H9 (cell line): ENCODE data around the gene EBF4. TPM values are rescaled to one million over a fixed set of nuclear protein-coding genes. Genes with fewer than 3 reads are reported as not detected.

Experiments
- DNase-seq: peaks from one replicate; pipeline ENCODE4 v3.0.0-alpha.2; 2017
- H2AFZ ChIP-seq: one replicate; pipeline ENCODE4 v1.6.1; 2013; ENCODE audit warnings: mild to moderate bottlenecking, low read length, control low read depth, moderate library complexity
- H2AK5ac ChIP-seq: 2 replicates; pipeline ENCODE4 v1.6.1; 2013; ENCODE audit warnings: low read length, control low read depth, mixed read lengths; ENCODE audit not compliant: insufficient read length
- H2BK120ac ChIP-seq: one replicate; pipeline ENCODE4 v1.6.1; 2013; ENCODE audit warnings: low read depth, mild to moderate bottlenecking, low read length, control low read depth, inconsistent platforms; ENCODE audit not compliant: poor library complexity, severe bottlenecking
- H2BK12ac ChIP-seq: 2 replicates; pipeline ENCODE4 v1.6.1; 2013; ENCODE audit warnings: low read length, control low read depth, mixed read lengths, low read depth; ENCODE audit not compliant: insufficient read length
- H2BK15ac ChIP-seq: 2 replicates; pipeline ENCODE4 v1.6.1; 2013; ENCODE audit warnings: low read depth, low read length, control low read depth
- H2BK20ac ChIP-seq: one replicate; pipeline ENCODE4 v1.6.1; 2013; ENCODE audit warnings: low read depth, mild to moderate bottlenecking, low read length, control low read depth, inconsistent platforms; ENCODE audit not compliant: poor library complexity, severe bottlenecking
- H2BK5ac ChIP-seq: 2 replicates; pipeline ENCODE4 v1.6.1; 2013; ENCODE audit warnings: low read length, control low read depth, mixed read lengths; ENCODE audit not compliant: insufficient read length
- H3K14ac ChIP-seq: 2 replicates; pipeline ENCODE4 v1.6.1; 2013; ENCODE audit warnings: low read length, control low read depth; ENCODE audit not compliant: insufficient read depth
- H3K18ac ChIP-seq: 2 replicates; pipeline ENCODE4 v1.6.1; 2013; ENCODE audit warnings: low read depth, mild to moderate bottlenecking, mixed read lengths, low read length, control low read depth; ENCODE audit not compliant: insufficient read length
- H3K23ac ChIP-seq: 2 replicates; pipeline ENCODE4 v1.6.1; 2013; ENCODE audit warnings: low read length, control low read depth, mixed read lengths, low read depth; ENCODE audit not compliant: insufficient read length
- H3K23me2 ChIP-seq: 2 replicates; pipeline ENCODE4 v1.6.1; 2013; ENCODE audit warnings: low read depth, mild to moderate bottlenecking, mixed read lengths, low read length, control low read depth; ENCODE audit not compliant: insufficient read length, poor library complexity, severe bottlenecking
- H3K27ac ChIP-seq: 2 replicates; pipeline ENCODE4 v1.5.1; 2013; ENCODE audit warnings: low read length, control low read depth, mixed read lengths, low read depth; ENCODE audit not compliant: insufficient read length
- H3K27me3 ChIP-seq: 2 replicates; pipeline ENCODE4 v1.6.1; 2013; ENCODE audit warnings: low read length, control low read depth, inconsistent platforms; ENCODE audit not compliant: insufficient read depth
- H3K4ac ChIP-seq: 2 replicates; pipeline ENCODE4 v1.6.1; 2013; ENCODE audit warnings: low read depth, mild to moderate bottlenecking, control low read depth, inconsistent platforms, low read length, moderate library complexity
- H3K4me1 ChIP-seq: 2 replicates; pipeline ENCODE4 v1.6.1; 2013; ENCODE audit warnings: low read length, control low read depth, inconsistent platforms; ENCODE audit not compliant: insufficient read depth
- H3K4me2 ChIP-seq: 2 replicates; pipeline ENCODE4 v1.6.1; 2013; ENCODE audit warnings: low read length, control low read depth, mixed read lengths; ENCODE audit not compliant: insufficient read length, insufficient read depth
- H3K56ac ChIP-seq: 2 replicates; pipeline ENCODE4 v1.6.1; 2013; ENCODE audit warnings: low read depth, mild to moderate bottlenecking, mixed read lengths, low read length, control low read depth; ENCODE audit not compliant: insufficient read length
- H3K79me1 ChIP-seq: 2 replicates; pipeline ENCODE4 v1.6.1; 2013; ENCODE audit warnings: low read depth, mild to moderate bottlenecking, moderate library complexity, low read length, control low read depth, inconsistent platforms; ENCODE audit not compliant: insufficient read depth, poor library complexity, severe bottlenecking
- H3K79me2 ChIP-seq: 2 replicates; pipeline ENCODE4 v1.6.1; 2013; ENCODE audit warnings: low read length, control low read depth, inconsistent platforms; ENCODE audit not compliant: insufficient read depth
- H3K9ac ChIP-seq: 2 replicates; pipeline ENCODE4 v1.6.1; 2013; ENCODE audit warnings: low read length, control low read depth, mixed read lengths; ENCODE audit not compliant: insufficient read length; ENCODE audit errors: extremely low read depth
- H3K9me3 ChIP-seq: one replicate; pipeline ENCODE4 v1.6.1; 2013; ENCODE audit warnings: low read depth, low read length, inconsistent platforms; ENCODE audit not compliant: control insufficient read depth
- H3T11ph ChIP-seq: one replicate; pipeline ENCODE4 v1.6.1; 2013; ENCODE audit warnings: mild to moderate bottlenecking, low read length, control low read depth, inconsistent platforms
- H4K20me1 ChIP-seq: one replicate; pipeline ENCODE4 v1.6.1; 2013; ENCODE audit not compliant: control insufficient read depth, insufficient read length, insufficient read depth
- H4K5ac ChIP-seq: 2 replicates; pipeline ENCODE4 v1.6.1; 2013; ENCODE audit warnings: low read depth, mild to moderate bottlenecking, mixed read lengths, low read length, control low read depth; ENCODE audit not compliant: insufficient read length
- H4K8ac ChIP-seq: replicated peaks from 2 replicates; pipeline ENCODE4 v1.6.1; 2013; ENCODE audit warnings: low read length, control low read depth, mixed read lengths, low read depth; ENCODE audit not compliant: insufficient read length
- H4K91ac ChIP-seq: 2 replicates; pipeline ENCODE4 v1.6.1; 2013; ENCODE audit warnings: low read depth, mild to moderate bottlenecking, moderate library complexity, mixed read lengths, low read length, control low read depth; ENCODE audit not compliant: insufficient read length
- H3K27ac Mint-ChIP-seq, 3 experiments: 2 replicates in 2 of 3; 3 replicates in 1 of 3; pipeline ENCODE4 v1.8.0; 2020 to 2021; ENCODE audit warnings: mixed read lengths in 3 of 3, mild to moderate bottlenecking in 1 of 3, moderate library complexity in 1 of 3
- H3K27me3 Mint-ChIP-seq: 2 replicates; pipeline ENCODE4 v1.8.0; 2021; ENCODE audit warnings: low read depth, mild to moderate bottlenecking, moderate library complexity, mixed read lengths
- H3K36me3 Mint-ChIP-seq, 3 experiments: 2 replicates in 2 of 3; 3 replicates in 1 of 3; pipeline ENCODE4 v1.8.0; 2020 to 2021; ENCODE audit warnings: low read depth in 3 of 3, mixed read lengths in 3 of 3; ENCODE audit not compliant: insufficient read depth in 1 of 3
- H3K4me1 Mint-ChIP-seq, 2 experiments: 2 replicates each; pipeline ENCODE4 v1.8.0; 2020; ENCODE audit warnings: mixed read lengths in 2 of 2
- H3K4me3 Mint-ChIP-seq, 2 experiments: 2 replicates in 1 of 2; 3 replicates in 1 of 2; pipeline ENCODE4 v1.8.0; 2020 to 2021; ENCODE audit warnings: mild to moderate bottlenecking in 2 of 2, mixed read lengths in 2 of 2, moderate library complexity in 1 of 2
- H3K9me3 Mint-ChIP-seq, 2 experiments: 2 replicates in 1 of 2; 3 replicates in 1 of 2; pipeline ENCODE4 v1.8.0; 2020; ENCODE audit warnings: mild to moderate bottlenecking in 2 of 2, mixed read lengths in 2 of 2, moderate library complexity in 1 of 2
- WGBS: extraction: QIAGEN DNeasy Blood & Tissue Kit; methylation state at CpG from one replicate; pipeline ENCODE4 v1.1.7; 2013; ENCODE audit warnings: missing lambda C conversion rate, low lambda C conversion rate, mixed read lengths; ENCODE audit not compliant: insufficient read length; ENCODE audit errors: extremely low coverage; 5-methylcytosine and 5-hydroxymethylcytosine counted together
- total RNA-seq: library from RNA; stranded (reverse); gene quantifications from 2 replicates; pipeline ENCODE4 v1.2.1, GENCODE V29; 2021
- TF ChIP-seq, protein P1 (sequence below): fragments of 200-600 bp; sonication (generic); conservative IDR thresholded peaks from 3 replicates; pipeline ENCODE4 v1.8.0; 2021; ENCODE audit warnings: antibody characterized with exemption, mild to moderate bottlenecking

Gene EBF4
- total RNA-seq, 1 experiment from 2014 or later = 3.9 TPM

DNA sequence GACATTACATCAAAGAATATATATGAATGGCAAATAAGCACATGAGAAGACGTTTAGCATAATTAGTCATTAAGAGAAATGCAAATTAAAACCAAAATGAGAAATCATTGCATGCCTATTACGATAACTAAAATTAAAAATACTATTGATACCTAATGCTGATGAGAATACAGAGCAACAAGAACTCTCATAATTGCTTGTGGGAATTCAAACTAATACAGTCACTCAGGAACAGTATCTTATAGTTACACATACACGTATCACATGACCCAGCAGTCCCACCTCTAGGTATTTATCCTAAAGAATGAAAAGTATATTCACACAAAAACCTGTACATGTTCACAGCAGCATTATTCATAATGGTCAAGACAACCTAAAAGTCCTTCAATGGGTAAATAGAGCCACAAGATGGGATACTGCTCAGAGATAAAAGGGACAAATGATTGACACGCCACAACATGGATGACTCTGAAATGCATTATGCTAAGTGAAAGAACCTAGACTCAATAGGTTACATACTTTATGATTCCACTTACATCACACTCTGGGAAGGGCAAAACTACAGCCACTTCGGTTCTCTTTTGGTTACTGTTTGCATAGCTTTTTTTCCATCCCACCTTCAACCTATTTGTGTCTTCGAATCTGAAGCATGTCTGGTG lies 91.5 kb downstream of the EBF4 start:
- Histone ChIP-seq H3K56ac (no peak overlapping the region), H4K5ac (no peak overlapping the region), H2BK120ac (no peak overlapping the region), H2BK20ac (no peak overlapping the region), H2AFZ (no peak overlapping the region), H2BK12ac (no peak overlapping the region), H3K79me1 (no peaks in the 10 kb centered on the region), H3K23ac (no peak overlapping the region), H2BK5ac (no peak overlapping the region), H3K4me2 (no peak overlapping the region), H3K14ac (no peak overlapping the region), H3T11ph (no peak overlapping the region), H3K9me3 (no peaks in the 10 kb centered on the region), H3K4ac (no peak overlapping the region), H3K4me1 (no peaks in the 10 kb centered on the region), H3K23me2 (no peaks in the 10 kb centered on the region), H3K27me3 (no peaks in the 10 kb centered on the region; the same call in 1 of the 2 replicates), H2BK15ac (no peak overlapping the region), H3K79me2 (no peaks in the 10 kb centered on the region), H3K27ac (no peak overlapping the region), H4K8ac (no peak overlapping the region), H3K18ac (no peak overlapping the region), H2AK5ac (no peak overlapping the region), H4K91ac (no peak overlapping the region), H4K20me1 (no peaks in the 10 kb centered on the region), H3K9ac (no peak overlapping the region)
- DNase-seq = no peak
- WGBS = no CpG with 5 or more reads among the region's 6 CpGs
- Mint-ChIP-seq H3K27me3 (peaks cover 50% of the 10 kb centered on the region), H3K36me3 (no peaks in the 10 kb centered on the region), H3K27ac (no peak overlapping the region), H3K9me3 (no peaks in the 10 kb centered on the region), H3K4me3 (no peak overlapping the region), H3K4me1 (no peaks in the 10 kb centered on the region)
- TF ChIP-seq, protein P1, sequence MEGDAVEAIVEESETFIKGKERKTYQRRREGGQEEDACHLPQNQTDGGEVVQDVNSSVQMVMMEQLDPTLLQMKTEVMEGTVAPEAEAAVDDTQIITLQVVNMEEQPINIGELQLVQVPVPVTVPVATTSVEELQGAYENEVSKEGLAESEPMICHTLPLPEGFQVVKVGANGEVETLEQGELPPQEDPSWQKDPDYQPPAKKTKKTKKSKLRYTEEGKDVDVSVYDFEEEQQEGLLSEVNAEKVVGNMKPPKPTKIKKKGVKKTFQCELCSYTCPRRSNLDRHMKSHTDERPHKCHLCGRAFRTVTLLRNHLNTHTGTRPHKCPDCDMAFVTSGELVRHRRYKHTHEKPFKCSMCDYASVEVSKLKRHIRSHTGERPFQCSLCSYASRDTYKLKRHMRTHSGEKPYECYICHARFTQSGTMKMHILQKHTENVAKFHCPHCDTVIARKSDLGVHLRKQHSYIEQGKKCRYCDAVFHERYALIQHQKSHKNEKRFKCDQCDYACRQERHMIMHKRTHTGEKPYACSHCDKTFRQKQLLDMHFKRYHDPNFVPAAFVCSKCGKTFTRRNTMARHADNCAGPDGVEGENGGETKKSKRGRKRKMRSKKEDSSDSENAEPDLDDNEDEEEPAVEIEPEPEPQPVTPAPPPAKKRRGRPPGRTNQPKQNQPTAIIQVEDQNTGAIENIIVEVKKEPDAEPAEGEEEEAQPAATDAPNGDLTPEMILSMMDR = no peak
